Choroid plexus epithelial cell (primary cell): ENCODE results near the gene ACADS.

ENCODE experiments used
- DNase-seq: peaks from one replicate; pipeline ENCODE4 v3.0.0-alpha.2; 2010; ENCODE audit warnings: low read depth
- H3K4me3 ChIP-seq: 2 replicates; pipeline ENCODE4 v1.5.1; 2011; ENCODE audit warnings: low read depth, mild to moderate bottlenecking, control low read depth, low read length, moderate library complexity
- TF ChIP-seq, protein P1 (sequence below): conservative IDR thresholded peaks from 2 replicates; pipeline ENCODE4 v1.5.1; 2011; ENCODE audit warnings: low read depth, mild to moderate bottlenecking, control low read depth, inconsistent platforms, low read length, moderate library complexity

ACADS gene

DNA sequence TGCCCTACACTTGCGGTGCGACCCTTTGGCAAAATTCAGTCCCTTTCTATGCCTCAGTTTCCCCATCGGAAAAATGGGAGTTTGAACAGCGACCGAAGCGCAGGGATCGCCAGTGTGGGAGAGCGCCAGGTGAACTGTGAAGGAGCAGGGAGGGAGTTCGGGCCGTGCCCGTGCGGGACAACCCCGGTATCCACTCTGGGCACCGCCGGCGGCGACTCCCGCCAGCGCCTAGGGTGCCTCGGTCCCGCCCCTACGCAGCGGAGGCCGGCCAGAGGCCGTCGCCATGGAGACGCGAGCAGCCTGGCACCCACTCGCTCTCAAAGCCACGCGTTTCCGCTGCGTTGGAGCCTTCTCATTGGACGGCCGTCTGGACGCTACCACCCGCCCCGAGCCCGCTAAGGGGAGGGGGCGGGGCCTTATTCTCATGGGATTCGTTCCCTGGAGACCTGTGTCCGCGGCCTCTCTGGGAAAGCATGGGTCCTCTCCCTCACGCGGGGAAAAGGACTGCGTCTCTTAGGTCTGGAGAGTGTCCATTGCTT is 39.4 kb upstream of the ACADS start:
- TF ChIP-seq, protein P1, sequence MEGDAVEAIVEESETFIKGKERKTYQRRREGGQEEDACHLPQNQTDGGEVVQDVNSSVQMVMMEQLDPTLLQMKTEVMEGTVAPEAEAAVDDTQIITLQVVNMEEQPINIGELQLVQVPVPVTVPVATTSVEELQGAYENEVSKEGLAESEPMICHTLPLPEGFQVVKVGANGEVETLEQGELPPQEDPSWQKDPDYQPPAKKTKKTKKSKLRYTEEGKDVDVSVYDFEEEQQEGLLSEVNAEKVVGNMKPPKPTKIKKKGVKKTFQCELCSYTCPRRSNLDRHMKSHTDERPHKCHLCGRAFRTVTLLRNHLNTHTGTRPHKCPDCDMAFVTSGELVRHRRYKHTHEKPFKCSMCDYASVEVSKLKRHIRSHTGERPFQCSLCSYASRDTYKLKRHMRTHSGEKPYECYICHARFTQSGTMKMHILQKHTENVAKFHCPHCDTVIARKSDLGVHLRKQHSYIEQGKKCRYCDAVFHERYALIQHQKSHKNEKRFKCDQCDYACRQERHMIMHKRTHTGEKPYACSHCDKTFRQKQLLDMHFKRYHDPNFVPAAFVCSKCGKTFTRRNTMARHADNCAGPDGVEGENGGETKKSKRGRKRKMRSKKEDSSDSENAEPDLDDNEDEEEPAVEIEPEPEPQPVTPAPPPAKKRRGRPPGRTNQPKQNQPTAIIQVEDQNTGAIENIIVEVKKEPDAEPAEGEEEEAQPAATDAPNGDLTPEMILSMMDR: no peak
- peak overlapping the region; percentile 84 for H3K4me3 ChIP-seq
- DNase-seq: peak; percentile 98

DNA sequence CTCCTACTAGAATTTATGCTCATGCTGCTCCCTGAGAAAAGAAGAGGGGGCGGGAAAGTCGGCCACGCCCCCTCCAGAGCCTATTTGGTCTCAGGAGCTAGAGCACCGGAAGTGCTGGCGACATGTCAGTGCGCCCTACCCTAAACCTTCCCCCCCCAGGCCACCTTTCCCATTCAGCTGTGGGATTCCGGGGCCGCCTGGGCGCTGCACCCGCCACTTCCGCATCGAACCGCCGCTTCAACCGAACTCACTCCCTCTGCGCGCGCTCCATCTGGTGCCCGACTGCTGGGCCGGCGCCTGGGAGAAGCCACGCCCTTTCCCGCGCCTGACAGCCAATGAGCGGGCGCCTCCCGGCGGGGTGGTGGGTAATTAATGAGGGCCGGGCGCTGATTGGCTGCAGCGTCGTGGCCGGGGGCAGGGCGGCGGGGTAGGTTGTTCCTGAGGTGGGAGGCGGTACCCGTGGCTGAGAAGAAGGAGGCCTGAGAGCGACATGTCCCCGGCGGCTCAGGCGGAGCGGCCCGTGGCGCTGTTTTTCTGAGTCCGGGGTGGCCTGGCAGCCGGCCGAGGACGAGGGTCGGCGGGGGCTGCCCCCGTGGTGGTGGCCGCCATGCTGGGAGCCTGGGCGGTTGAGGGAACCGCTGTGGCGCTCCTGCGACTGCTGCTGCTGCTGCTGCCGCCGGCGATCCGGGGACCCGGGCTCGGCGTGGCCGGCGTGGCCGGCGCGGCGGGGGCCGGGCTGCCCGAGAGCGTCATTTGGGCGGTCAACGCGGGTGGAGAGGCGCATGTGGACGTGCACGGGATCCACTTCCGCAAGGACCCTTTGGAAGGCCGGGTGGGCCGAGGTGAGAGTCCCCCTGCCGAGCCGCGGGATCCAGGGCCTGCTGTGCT is 38.7 kb upstream of the ACADS start, which contains the start of gene MLEC:
MLEC (plus strand) TSS at position 460 of the 888 bp plus-strand sequence; CDS start at position 608, 148 bp downstream.
- TF ChIP-seq, protein P1: no peak
- peak; percentile 97 for DNase-seq
- H3K4me3 ChIP-seq: peak within 1 kb of the TSS; percentile 84

DNA sequence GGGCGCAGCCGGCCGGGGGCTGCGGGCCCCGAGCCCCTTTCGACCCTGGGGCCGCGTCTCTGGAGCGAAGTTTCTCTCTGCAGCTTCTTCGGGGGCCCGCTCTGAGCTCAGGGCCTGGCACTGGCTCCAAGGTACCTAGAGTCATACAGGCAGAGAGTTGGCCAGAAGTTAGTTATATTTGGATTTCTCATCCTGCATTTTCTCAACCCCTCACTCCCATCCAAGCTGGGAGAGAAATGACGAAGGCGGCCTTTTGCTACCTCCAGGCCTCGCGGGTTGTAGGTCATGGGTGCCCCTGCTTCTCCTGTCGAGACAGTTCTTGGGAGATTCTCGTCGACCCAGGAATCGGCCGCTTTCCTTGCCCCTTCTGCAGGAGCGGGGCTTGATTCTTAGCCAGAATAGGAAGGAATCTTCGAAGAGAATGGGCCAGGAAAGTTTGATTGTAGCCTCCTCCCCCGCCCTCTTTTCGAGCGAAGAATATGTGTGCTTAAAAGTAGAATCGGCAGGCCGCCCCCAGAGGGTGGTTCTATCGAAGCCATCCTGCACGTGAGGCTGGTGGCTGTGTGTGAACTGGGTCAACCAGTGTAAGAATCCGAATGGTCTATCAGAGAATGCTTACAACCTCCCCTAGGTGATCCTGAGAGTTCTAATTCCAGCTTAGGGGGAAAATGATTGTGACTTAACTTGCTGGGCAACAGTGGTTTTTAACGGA is 37.9 kb upstream of the ACADS start:
- TF ChIP-seq, protein P1: no peak
- DNase-seq: peak; percentile 33
- peak overlapping the region; percentile 84 for H3K4me3 ChIP-seq

DNA sequence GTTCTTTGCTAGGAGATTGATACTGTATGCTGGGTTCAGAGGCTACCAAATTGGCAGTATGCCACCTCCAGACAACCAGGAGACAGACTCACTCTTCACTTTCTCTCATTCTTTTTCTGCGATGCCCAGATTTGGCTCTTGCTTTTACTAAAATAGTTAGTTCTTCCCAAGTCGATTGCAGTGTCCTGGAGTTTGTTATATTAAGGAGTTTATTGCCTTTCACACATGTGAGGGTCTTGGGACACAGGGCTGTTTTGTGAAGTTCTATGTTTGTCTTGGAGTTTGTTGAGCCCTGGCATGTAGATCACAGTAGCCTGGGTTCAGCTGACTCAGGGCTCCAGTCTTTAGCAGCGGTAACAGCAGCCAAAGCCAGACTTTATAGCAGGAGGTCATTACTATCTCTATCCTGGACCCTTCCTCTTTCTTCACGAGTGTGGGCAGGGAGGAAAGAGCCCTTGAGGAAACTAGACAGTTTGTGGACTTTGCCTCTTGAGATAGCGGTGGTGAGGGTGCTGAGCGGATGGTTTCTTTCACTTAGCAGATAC is 37.0 kb upstream of the ACADS start:
- peak overlapping the region; percentile 84 for H3K4me3 ChIP-seq
- TF ChIP-seq, protein P1: no peak
- DNase-seq: peak; percentile 56

DNA sequence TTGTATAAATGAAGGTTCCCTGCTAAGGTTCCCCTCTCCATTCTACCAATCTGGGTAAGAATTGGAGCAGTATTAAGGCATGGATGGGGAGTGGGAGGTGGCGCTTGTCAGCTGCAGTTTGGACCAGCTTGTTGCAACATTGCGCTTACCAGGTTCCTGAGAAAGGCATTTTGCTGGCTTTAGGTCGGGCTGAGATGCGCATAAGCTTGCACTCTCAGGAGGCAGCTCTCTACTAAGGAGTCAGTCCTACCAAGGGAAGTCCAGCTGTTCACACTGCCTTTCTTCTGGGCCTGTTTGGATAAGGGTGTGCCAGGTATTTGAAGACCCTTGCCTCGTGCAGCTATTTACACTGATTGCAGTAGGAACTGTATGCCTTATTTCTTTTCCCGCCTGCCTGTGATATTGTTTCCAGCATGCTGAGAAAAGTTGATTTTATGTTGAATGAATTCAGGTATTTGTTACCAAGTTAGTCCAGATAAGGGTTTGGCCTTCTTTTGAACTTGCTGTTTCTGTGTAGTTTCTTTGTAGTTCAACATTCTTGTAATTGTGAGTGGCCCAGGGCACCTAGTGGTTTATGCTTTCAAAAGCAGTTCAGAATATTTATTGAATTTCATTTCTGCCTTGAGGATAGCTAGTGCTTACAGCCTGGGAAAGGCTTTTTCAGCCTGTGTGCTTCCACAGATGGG is 36.1 kb upstream of the ACADS start:
- H3K4me3 ChIP-seq: peak overlapping the region; percentile 84
- DNase-seq: peak; percentile 56
- TF ChIP-seq, protein P1: no peak

DNA sequence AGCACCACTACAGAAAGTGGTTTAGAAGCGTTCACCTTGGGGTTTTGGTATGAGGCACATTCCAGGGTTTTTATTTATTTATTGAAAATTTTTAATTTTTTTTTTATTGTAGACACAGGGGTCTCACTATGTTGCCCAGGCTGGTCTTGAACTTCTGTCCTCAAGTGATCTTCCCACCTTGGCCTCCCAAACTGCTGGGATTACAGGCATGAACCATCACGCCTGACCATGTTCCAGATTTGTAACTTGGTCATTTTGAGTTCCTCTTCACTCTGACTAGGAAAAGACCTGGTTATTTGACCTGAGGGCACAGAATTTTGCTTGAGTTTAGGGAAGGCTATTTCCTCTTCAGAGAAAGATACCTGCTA is 35.6 kb upstream of the ACADS start:
- DNase-seq: no peak
- no peak overlapping the region for H3K4me3 ChIP-seq
- TF ChIP-seq, protein P1: no peak
